Pancreas (tissue), 10 donors: ENCODE results near the gene ALDH4A1. TPM values are rescaled to one million over a fixed set of nuclear protein-coding genes. Genes with fewer than 3 reads are reported as not detected.

Experiments
- ATAC-seq, 4 donors: fragments of 200-7000 bp; cut with Tn5 transposase; one replicate each; pipeline versions ENCODE4 v1.8.0 to v1.9.1; 2020; ENCODE audit warnings: mild to moderate bottlenecking in 4 of 4, moderate library complexity in 4 of 4
- DNase-seq, 6 donors: peaks; one replicate each; pipeline ENCODE4 v3.0.0-alpha.2; 2020
- FAIRE-seq: peaks from 2 replicates; lab custom pipeline; 2012; peaks lifted over from hg19 to GRCh38; lab: Jason Lieb, UNC
- H3K27ac ChIP-seq, 4 donors: fragments of 200-600 bp; sonication (generic); 1 replicate in 3 of 4; 2 replicates in 1 of 4; pipeline versions ENCODE4 v1.5.0 to v1.8.0; 2020
- H3K27me3 ChIP-seq, 4 donors: fragments of 200-600 bp; one replicate each; pipeline ENCODE4 v1.8.0; 2021
- H3K36me3 ChIP-seq, 3 donors: fragments of 200-600 bp; sonication (generic) in 1 of 3; one replicate each; pipeline versions ENCODE4 v1.5.0 to v1.8.0; 2020 to 2021
- H3K4me1 ChIP-seq, 3 donors: fragments of 200-600 bp; one replicate each; pipeline ENCODE4 v1.8.0; 2021
- H3K4me3 ChIP-seq, 4 donors: fragments of 200-600 bp; sonication (generic) in 2 of 4; one replicate each; pipeline versions ENCODE4 v1.5.0 to v1.8.0; 2020 to 2021
- H3K9me3 ChIP-seq, 4 donors: fragments of 200-600 bp; one replicate each; pipeline ENCODE4 v1.8.0; 2021
- WGBS, 2 donors: extraction: QIAGEN DNeasy Blood & Tissue Kit; methylation state at CpG; one replicate each; pipeline ENCODE4 v1.1.7; 2013; 5-methylcytosine and 5-hydroxymethylcytosine counted together
- intact Hi-C, 3 donors: fragments of 100-400 bp; cut with DNase I; formaldehyde crosslinking; loops; one replicate each; pipeline versions ENCODE4 v1.11.1 to v1.14.2; 2022
- polyA plus RNA-seq, 2 donors: library from polyadenylated mRNA; stranded (reverse); fragments of 200-250 nt; gene quantifications; one replicate each; pipeline ENCODE4 v1.2.3, GENCODE V29; 2013
- total RNA-seq, 6 donors: library from RNA; stranded (reverse); fragmentation: NEBNext Ultra II Directional in 4 of 6; extraction: Animal tissue kit (Norgen Biotek cat#: 25700) in 4 of 6; gene quantifications; one replicate each; pipeline versions ENCODE4 v1.2.1 to v1.2.4, GENCODE V29; 2021 to 2023
- TF ChIP-seq, protein P1 (sequence below), 4 donors: fragments of 200-600 bp; sonication (generic) in 3 of 4; IDR thresholded peaks; one replicate each; pipeline versions ENCODE4 v1.5.0 to v1.8.0; 2021; ENCODE audit warnings: antibody characterized with exemption in 4 of 4
- donor health status: healthy with polysubstance abuse.
- donor health status: DM: no; HTN: no; CAD: no; lungs with moderate emphysema.
- donor health status: DM: no; HTN: no; CAD: no.
- donor health status: control.
- donor health status: control.
- donor health status: Bipolar disorder and iron deficiency.
- donor health status: DM: yes; HTN: yes; CAD: no.
- donor health status: DM: no; HTN: no; CAD: no.
- donor health status: DM: no; HTN: no; CAD: no.
- donor health status: DM: yes; HTN: yes; CAD: no.

The ALDH4A1 gene
- total and polyA plus RNA-seq, 8 donors: 1.4 to 7.6 (median 4.4) TPM

DNA sequence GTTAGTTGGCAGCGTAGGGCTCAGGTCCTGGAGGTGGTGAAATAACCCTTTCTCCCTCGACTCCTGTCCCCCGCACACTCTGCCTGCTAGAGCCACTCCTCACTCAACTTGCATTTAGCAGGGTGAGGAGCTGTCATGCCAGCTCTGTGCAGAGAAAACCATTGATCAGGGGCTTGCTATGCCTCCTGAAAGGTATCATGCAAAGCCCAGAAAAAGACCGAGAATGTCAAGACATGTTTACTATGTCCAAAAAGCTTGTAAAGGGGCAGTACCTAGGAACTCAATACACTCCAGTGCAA is 18.0 kb downstream of the ALDH4A1 start:
- 37 to 39% methylated on average over 4 of the region's 4 CpGs for WGBS, 2 donors
- Histone ChIP-seq H3K36me3 (no peaks in the 10 kb centered on the region), H3K27ac (no peak overlapping the region), H3K4me1 (no peaks in the 10 kb centered on the region), H3K9me3 (no peaks in the 10 kb centered on the region), H3K4me3 (no peak overlapping the region), H3K27me3 (no peaks in the 10 kb centered on the region)
- ATAC-seq (no peak), DNase-seq (no peak), FAIRE-seq (no peak)
- TF ChIP-seq, protein P1, sequence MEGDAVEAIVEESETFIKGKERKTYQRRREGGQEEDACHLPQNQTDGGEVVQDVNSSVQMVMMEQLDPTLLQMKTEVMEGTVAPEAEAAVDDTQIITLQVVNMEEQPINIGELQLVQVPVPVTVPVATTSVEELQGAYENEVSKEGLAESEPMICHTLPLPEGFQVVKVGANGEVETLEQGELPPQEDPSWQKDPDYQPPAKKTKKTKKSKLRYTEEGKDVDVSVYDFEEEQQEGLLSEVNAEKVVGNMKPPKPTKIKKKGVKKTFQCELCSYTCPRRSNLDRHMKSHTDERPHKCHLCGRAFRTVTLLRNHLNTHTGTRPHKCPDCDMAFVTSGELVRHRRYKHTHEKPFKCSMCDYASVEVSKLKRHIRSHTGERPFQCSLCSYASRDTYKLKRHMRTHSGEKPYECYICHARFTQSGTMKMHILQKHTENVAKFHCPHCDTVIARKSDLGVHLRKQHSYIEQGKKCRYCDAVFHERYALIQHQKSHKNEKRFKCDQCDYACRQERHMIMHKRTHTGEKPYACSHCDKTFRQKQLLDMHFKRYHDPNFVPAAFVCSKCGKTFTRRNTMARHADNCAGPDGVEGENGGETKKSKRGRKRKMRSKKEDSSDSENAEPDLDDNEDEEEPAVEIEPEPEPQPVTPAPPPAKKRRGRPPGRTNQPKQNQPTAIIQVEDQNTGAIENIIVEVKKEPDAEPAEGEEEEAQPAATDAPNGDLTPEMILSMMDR (IDR thresholded peaks at IDR 0.05): peak in 1 of 4 donors; percentile 4
- intact Hi-C loops: no loop called here

DNA sequence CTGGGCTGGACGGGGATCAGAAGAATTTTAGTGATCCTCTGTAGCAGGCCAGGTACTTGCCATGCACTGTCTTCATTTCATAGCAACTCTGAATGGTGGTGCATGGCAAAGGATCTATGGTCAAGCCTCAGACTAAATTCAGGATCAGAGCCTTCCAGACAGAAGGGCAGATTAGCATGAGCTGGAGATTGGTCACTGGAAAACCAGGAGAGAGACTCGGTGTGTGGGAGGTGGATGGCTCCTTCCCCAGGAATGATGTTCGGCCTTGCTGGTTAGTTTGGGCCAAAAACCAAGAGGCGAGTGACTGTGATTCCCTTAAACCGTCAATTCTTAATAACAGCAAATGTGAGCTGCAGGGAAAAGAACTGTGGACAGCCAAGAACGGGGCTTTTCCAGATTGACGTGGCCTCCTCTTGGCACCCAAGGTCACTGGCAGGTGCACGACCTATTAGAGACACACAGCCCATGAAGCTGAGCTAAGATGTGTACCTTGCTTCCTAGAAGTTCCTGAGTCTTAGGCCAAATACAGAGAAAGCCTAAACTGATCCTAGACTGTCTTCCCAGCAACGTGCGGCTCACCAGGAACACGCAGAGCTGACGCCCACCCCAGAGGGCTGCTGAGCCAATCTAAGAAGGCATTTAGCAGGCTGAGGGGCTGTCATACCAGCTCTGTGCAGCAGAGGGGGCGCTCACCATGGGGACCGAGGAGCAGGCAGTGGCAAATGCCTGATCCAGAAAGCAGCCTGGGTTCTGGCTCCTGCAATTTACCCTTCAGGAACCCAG is 18.5 kb downstream of the ALDH4A1 start:
- Histone ChIP-seq H3K9me3 (no peaks in the 10 kb centered on the region), H3K27ac (no peak overlapping the region), H3K27me3 (no peaks in the 10 kb centered on the region), H3K4me3 (no peak overlapping the region), H3K36me3 (no peaks in the 10 kb centered on the region), H3K4me1 (no peaks in the 10 kb centered on the region)
- WGBS, 2 donors: 30 to 35% methylated on average over 14 of the region's 14 CpGs
- TF ChIP-seq, protein P1 (IDR thresholded peaks at IDR 0.05): peak; percentile 87 to 90 (median 88)
- FAIRE-seq: no peak
- peak; percentile 52 to 91 (median 80) for DNase-seq
- ATAC-seq: peak; percentile 80 to 96 (median 90)
- intact Hi-C loops: no loop called here

DNA sequence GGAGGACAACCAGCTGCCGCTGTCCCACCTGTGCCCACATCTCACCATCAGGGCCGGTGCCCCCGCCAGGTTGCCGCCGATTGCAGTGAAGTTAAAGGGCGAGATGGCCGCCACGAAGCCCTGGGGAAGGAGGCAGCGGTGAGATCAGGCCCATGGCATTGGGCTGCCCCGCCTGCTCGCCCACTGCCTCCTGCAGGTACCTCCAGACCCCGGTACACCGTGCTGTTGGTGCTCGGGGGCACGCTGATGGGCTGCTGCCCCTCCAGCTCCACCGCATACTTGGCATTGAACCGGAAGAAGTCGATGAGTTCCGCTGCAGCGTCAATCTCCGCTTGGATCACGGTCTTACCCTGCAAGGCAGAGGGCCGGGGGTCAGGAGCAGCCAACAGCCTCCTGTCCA is 19.3 kb downstream of the ALDH4A1 start:
- peak in 1 of 6 donors; percentile 62 for DNase-seq
- Histone ChIP-seq H3K4me1 (no peaks in the 10 kb centered on the region), H3K4me3 (no peak overlapping the region), H3K27ac (no peak overlapping the region), H3K9me3 (no peaks in the 10 kb centered on the region), H3K36me3 (no peaks in the 10 kb centered on the region), H3K27me3 (no peaks in the 10 kb centered on the region)
- intact Hi-C loops: no loop called here
- no peak for ATAC-seq
- no peak for FAIRE-seq
- TF ChIP-seq, protein P1 (IDR thresholded peaks at IDR 0.05): no peak
- 93 to 97% methylated on average over 20 to 23 of the region's 23 CpGs for WGBS, 2 donors

DNA sequence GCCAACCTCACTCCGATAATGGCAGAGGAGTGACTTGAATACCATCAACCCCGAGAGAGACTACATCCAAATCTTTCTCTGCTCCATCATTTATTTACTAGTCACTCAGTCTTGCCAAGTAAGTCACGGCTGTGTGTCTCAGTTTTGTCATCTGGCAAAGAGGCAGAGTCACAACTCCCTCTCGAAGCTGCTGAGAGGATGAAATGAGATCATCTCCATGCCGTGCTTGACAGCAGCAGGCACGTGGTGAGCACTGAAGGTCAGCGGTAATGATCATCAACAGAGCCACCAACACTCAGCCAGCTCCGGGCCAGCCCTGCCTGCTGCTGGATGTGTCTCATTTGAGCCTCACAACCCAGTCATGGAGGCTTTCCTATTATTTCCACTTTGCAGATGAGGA is 19.9 kb downstream of the ALDH4A1 start:
- H3K27me3 ChIP-seq: no peaks in the 10 kb centered on the region
- no peaks in the 10 kb centered on the region for H3K36me3 ChIP-seq
- no peaks in the 10 kb centered on the region for H3K9me3 ChIP-seq
- DNase-seq (no peak), ATAC-seq (no peak), FAIRE-seq (no peak)
- no peak overlapping the region for H3K4me3 ChIP-seq
- H3K27ac ChIP-seq: no peak overlapping the region
- intact Hi-C loops: no loop called here
- WGBS, 2 donors: 81 to 92% methylated on average over 8 of the region's 8 CpGs
- TF ChIP-seq, protein P1 (IDR thresholded peaks at IDR 0.05): no peak
- no peaks in the 10 kb centered on the region for H3K4me1 ChIP-seq
